ENCODE data around the gene FZD1. TPM values are rescaled to one million over a fixed set of nuclear protein-coding genes. Genes with fewer than 3 reads are reported as not detected.

The FZD1 gene
- total and polyA plus RNA-seq, 2 donors (not counting 1 experiment from before 2014, with no cell fraction given), result 7.6 to 12.6 TPM

DNA sequence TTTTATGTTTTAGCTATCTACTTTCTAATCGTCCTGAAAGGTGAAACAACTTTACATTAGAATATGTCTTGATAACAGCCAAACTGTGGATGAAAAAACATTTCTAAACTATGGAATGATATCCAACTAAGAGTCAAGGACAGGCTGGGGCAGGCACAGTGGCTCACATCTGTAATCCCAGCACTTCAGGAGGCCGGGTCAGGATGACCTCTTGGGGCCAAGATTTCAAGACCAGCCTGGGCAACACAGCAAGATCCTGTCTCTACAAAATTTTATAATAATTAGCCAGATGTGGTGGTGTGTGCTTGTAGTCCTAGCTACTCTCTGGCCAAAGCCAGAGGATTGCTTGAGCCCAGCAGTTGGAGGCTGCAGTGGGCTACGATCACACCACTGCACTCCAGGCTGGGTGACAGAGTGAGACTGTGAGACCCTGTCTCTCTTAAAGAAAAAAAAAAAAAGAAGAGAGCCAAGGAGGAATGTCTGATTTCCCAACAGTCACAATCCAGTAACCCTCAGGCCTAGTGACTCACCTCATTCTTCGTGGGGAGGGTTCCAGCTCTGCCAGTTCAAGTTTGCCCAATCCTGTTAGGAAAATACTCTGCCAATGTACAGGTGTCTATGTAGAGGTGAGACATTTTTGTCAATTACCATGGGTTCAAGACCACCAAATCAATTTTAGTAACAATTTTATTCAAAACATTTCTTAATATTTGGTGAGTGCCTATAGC, 14.6 kb upstream of the FZD1 start:
- Histone ChIP-seq H4K20me1 (ENCODE audit: control insufficient read depth, extremely low read depth, insufficient read depth, low read length) (no peaks in the 10 kb centered on the region), H3K4me2 (ENCODE audit: extremely low read depth, insufficient read depth, low read length) (no peak overlapping the region), H3K4me3 (replicated peaks in 1 of 4; ENCODE audit: control extremely low read depth in 1 of 4, insufficient read depth in 1 of 4, low read depth in 3 of 4, low read length in 4 of 4) (no peak overlapping the region), H3K27me3 (ENCODE audit: control insufficient read depth, insufficient read depth, low read length) (no peaks in the 10 kb centered on the region), H3K36me3 (ENCODE audit: control insufficient read depth, insufficient read depth, low read length) (no peaks in the 10 kb centered on the region), H3K79me2 (ENCODE audit: control insufficient read depth, insufficient read depth, low read length) (no peaks in the 10 kb centered on the region), H3K4me1 (ENCODE audit: control insufficient read depth, extremely low read depth, insufficient read depth, low read length) (no peaks in the 10 kb centered on the region), H3K27ac (ENCODE audit: insufficient read depth, low read length) (no peak overlapping the region), H3K9me3 (ENCODE audit: control insufficient read depth, insufficient read depth, low read depth, low read length) (no peaks in the 10 kb centered on the region), H2AFZ (ENCODE audit: low read length) (no peak overlapping the region), H3K9ac (ENCODE audit: insufficient read depth, low read length) (no peak overlapping the region)
- TF ChIP-seq, protein P1, sequence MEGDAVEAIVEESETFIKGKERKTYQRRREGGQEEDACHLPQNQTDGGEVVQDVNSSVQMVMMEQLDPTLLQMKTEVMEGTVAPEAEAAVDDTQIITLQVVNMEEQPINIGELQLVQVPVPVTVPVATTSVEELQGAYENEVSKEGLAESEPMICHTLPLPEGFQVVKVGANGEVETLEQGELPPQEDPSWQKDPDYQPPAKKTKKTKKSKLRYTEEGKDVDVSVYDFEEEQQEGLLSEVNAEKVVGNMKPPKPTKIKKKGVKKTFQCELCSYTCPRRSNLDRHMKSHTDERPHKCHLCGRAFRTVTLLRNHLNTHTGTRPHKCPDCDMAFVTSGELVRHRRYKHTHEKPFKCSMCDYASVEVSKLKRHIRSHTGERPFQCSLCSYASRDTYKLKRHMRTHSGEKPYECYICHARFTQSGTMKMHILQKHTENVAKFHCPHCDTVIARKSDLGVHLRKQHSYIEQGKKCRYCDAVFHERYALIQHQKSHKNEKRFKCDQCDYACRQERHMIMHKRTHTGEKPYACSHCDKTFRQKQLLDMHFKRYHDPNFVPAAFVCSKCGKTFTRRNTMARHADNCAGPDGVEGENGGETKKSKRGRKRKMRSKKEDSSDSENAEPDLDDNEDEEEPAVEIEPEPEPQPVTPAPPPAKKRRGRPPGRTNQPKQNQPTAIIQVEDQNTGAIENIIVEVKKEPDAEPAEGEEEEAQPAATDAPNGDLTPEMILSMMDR (conservative IDR thresholded peaks at IDR 0.05 in 1 of 2, IDR thresholded peaks at IDR 0.05 in 1 of 2; ENCODE audit: low read depth in 1 of 2, low read length in 2 of 2), result no peak
- no peak for TF ChIP-seq EZH2 (IDR thresholded peaks at IDR 0.05; ENCODE audit: low read length, missing control alignments)
- DNase-seq (ENCODE audit: low read depth in 2 of 2), result peak; percentile 63 to 76

DNA sequence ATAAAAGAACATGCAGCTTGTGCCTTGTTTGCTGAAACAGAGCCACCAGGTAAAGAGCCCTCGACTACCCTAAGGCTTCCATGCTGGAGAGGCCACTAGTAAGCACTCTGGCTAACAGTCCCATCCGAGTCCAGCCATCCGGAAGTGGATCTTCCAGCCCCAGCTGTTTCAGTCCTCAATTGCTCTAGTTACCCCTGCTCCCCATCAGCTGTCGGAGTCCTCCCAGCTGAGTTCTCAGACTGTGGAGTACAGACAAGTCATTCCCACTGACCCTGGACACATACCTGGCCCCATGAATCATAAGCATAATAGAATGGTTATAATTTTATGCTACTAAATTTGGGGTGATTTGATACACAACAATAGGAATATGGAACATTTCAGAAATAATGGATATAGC, 13.5 kb upstream of the FZD1 start:
- no peaks in the 10 kb centered on the region for H3K79me2 ChIP-seq (ENCODE audit: control insufficient read depth, insufficient read depth, low read length)
- H3K4me2 ChIP-seq (ENCODE audit: extremely low read depth, insufficient read depth, low read length), result no peak overlapping the region
- H3K27ac ChIP-seq (ENCODE audit: insufficient read depth, low read length), result no peak overlapping the region
- no peak overlapping the region for H2AFZ ChIP-seq (ENCODE audit: low read length)
- H3K27me3 ChIP-seq (ENCODE audit: control insufficient read depth, insufficient read depth, low read length), result no peaks in the 10 kb centered on the region
- TF ChIP-seq, protein P1 (conservative IDR thresholded peaks at IDR 0.05 in 1 of 2, IDR thresholded peaks at IDR 0.05 in 1 of 2; ENCODE audit: low read depth in 1 of 2, low read length in 2 of 2), result no peak
- TF ChIP-seq EZH2 (IDR thresholded peaks at IDR 0.05; ENCODE audit: low read length, missing control alignments), result no peak
- DNase-seq (ENCODE audit: low read depth in 2 of 2), result no peak
- no peaks in the 10 kb centered on the region for H3K36me3 ChIP-seq (ENCODE audit: control insufficient read depth, insufficient read depth, low read length)
- no peaks in the 10 kb centered on the region for H3K9me3 ChIP-seq (ENCODE audit: control insufficient read depth, insufficient read depth, low read depth, low read length)
- no peaks in the 10 kb centered on the region for H4K20me1 ChIP-seq (ENCODE audit: control insufficient read depth, extremely low read depth, insufficient read depth, low read length)
- H3K9ac ChIP-seq (ENCODE audit: insufficient read depth, low read length), result no peak overlapping the region
- no peak overlapping the region for H3K4me3 ChIP-seq (replicated peaks in 1 of 4; ENCODE audit: control extremely low read depth in 1 of 4, insufficient read depth in 1 of 4, low read depth in 3 of 4, low read length in 4 of 4)
- no peaks in the 10 kb centered on the region for H3K4me1 ChIP-seq (ENCODE audit: control insufficient read depth, extremely low read depth, insufficient read depth, low read length)

DNA sequence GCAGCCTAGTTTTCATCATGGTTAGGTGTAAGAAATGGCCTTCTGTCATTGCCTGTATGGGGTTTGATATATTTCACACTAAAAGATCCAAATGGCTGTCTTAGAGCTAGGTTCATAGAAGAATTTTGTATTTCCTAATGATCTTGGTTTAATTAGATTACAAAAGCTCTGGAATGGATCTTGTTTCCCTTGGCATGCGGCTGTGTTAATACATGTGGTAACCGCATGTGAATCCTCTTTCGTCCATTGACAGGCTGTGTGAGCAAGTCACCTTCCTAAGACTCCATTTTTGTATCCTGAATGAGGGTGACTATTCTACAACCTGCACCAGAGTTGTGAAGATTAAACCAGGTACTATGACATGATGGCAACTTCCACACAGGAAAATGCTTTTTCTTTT, 12.4 kb upstream of the FZD1 start:
- H3K4me2 ChIP-seq (ENCODE audit: extremely low read depth, insufficient read depth, low read length), result no peak overlapping the region
- H2AFZ ChIP-seq (ENCODE audit: low read length), result no peak overlapping the region
- TF ChIP-seq EZH2 (IDR thresholded peaks at IDR 0.05; ENCODE audit: low read length, missing control alignments), result no peak
- TF ChIP-seq, protein P1 (conservative IDR thresholded peaks at IDR 0.05 in 1 of 2, IDR thresholded peaks at IDR 0.05 in 1 of 2; ENCODE audit: low read depth in 1 of 2, low read length in 2 of 2), result no peak

More for the DNA sequence above, 12.4 kb upstream of the FZD1 start:
- no peak overlapping the region for H3K9ac ChIP-seq (ENCODE audit: insufficient read depth, low read length)
- H3K36me3 ChIP-seq (ENCODE audit: control insufficient read depth, insufficient read depth, low read length), result no peaks in the 10 kb centered on the region
- H4K20me1 ChIP-seq (ENCODE audit: control insufficient read depth, extremely low read depth, insufficient read depth, low read length), result no peaks in the 10 kb centered on the region
- no peak overlapping the region for H3K27ac ChIP-seq (ENCODE audit: insufficient read depth, low read length)
- H3K4me1 ChIP-seq (ENCODE audit: control insufficient read depth, extremely low read depth, insufficient read depth, low read length), result no peaks in the 10 kb centered on the region
- H3K9me3 ChIP-seq (ENCODE audit: control insufficient read depth, insufficient read depth, low read depth, low read length), result no peaks in the 10 kb centered on the region
- no peaks in the 10 kb centered on the region for H3K79me2 ChIP-seq (ENCODE audit: control insufficient read depth, insufficient read depth, low read length)
- DNase-seq (ENCODE audit: low read depth in 2 of 2), result no peak
- no peak overlapping the region for H3K4me3 ChIP-seq (replicated peaks in 1 of 4; ENCODE audit: control extremely low read depth in 1 of 4, insufficient read depth in 1 of 4, low read depth in 3 of 4, low read length in 4 of 4)
- H3K27me3 ChIP-seq (ENCODE audit: control insufficient read depth, insufficient read depth, low read length), result no peaks in the 10 kb centered on the region

Data from fibroblast of lung (primary cell).